GM18907 (cell line): ENCODE data around the gene PMVK.
"Not testable (repeated sequence)": the region's sequence is repeated elsewhere in the genome, so short reads cannot be mapped to it uniquely, and the experiment has no call there.

Experiments used
- ATAC-seq: cut with Tn5 transposase; IDR thresholded peaks from one replicate; pipeline ENCODE4 v1.9.1; 2021; ENCODE audit warnings: mild to moderate bottlenecking, moderate library complexity; ENCODE audit not compliant: unreplicated experiment

PMVK gene

DNA sequence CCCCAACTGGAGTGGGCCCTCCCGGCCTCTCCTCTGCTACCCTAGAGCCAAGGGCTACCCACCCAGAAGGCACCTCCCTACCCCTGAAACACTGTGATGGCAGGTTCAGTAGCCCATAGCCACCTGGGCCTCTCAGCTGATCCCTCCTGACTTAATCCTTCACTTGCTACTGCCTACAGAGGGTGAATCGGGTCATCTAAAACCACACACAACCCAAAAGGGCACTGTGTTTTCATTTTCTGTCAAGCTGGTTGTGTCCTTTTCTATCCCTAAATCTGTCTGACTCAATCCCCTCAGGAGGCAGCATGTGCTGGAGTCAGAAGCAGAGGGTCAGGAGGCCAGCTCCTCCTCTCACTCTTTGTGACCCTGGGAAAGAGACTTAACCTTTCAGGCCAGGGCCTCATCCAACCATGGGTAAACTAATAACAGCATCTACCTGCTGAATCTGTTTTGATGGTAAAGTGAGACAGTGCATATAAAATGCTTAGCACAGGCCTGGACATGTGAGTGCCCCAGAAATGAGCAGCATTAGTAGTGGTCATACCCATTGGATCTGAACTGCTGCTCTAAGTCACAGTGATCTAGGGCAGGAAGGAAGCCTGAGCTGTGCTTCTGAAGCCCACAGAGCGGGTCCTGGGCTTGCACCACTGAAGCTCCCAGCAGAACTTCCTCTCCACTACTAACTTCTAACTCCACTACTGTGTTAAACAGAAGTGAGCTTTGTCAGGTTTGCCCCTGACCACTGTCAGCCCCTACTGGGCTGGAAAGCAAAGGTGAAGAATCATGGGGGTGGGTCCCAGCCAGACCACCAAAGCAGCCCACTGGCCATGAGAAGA, 11.0 kb downstream of the PMVK start:
- ATAC-seq: no peak

DNA sequence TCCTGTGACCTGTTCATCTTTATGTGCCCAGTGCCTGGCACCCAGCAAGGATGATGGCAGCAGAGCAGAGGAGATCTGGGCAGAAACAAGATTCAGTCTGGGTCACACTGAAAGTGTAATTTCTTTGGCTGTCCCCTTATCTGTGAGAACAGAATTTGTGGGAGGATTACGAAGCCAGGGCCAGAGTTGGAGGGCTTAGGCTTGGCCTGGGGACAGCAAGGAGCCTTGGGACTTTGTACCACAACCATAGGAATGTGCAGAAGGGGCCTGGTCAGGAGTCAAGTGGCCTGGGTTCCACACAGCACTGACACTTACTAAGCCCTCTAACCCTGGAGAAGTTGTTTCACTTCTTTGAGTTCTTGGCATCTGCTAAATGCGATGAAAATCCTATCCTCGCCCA, 12.8 kb downstream of the PMVK start:
- no peak for ATAC-seq

DNA sequence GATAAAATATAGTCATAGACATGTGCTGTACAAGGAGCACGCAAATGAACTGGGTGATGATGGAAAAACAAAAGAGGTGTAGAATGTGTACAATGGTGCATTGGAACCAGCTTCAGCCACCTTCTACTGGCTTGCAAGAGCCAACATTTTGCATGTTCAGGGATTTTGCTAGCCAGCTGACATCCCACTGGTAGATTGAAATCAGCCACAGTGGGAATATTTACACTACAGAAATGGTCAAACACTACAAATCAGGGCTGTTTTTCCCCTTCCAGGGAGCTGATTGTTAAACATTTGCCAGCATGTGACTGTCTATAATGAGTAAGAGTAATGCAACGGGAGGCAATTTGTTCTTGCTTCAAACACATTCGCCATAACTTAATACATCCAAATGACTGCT, 23.2 kb downstream of the PMVK start:
- ATAC-seq: no peak

DNA sequence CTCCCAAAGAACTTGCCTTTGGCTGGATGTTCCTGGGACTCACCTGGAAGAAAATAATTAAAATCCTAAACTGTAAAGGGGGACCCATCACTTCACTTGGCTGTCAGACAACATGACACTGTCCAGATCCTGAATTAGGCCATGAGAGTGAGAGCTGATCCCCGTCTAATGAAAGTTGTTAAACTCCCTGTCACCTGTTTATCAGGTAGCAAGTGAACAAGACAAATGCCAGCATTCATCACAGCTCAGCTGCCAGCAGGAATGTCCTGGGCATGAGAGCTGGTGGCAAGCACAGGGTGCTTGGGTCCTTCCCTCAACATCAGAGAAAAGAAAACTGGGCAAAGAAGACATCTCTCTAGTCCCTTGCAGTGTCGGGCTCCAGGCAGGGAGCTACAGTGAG, 23.8 kb downstream of the PMVK start:
- ATAC-seq: no peak

DNA sequence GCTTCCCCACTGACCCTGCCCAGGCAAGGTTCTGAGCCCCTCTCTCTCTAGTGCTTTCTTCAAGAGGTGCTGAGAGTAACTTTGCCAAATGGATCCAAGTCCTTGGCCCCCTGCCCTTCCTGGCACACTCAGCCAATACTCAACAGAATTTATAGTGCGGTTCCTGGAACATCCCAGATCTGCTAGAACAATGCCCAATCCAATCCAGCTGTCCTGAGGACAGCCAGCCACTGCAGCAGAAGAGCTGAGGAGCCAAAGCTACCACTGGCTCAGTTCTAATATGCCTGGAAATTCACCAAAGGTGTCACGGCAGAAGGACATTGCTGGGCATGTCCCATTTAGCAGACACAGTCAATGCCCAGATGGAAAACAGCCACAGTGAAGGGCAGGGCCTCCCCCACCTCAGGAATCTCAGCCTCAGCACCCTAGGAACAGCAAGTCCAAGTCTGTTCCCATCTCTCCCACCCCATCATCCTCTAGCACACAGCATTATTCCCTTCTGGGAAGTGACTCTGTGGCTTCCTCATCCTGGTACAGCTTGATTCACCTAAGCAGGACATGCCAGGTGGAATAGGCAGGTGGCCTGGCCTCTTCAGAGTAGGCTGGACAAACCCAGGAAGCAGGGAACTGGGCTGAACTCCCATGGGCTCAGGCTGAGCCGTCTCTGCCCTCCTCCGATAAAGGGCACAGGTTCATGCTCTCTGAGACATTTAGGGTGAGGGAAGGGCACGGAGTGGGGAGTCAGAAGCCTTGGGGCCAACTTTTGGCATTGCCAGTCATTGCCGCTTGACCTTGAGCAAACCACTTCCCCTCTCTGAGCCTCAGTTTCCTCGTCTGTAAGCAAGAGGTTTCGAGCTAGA, 24.6 kb downstream of the PMVK start:
- no peak for ATAC-seq

DNA sequence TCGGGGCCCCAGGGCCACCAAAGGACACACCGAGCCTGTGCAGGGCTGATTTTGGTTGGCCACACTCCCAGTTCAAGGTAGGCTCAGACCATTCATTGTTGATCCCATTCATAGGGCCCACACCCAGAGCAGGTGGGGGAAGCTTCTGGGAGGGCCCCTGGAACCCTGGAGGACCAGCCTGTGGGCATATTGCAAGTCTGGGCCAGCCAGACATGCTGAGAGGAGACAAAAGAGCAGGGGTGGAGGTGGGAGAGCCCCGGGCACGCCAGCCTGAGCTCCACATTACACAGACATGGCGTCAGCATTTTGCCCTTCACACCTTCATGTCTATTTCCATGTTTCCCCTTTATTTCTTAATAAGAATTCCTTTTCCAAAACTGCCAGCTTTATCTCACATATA, 25.7 kb downstream of the PMVK start:
- ATAC-seq: no peak

DNA sequence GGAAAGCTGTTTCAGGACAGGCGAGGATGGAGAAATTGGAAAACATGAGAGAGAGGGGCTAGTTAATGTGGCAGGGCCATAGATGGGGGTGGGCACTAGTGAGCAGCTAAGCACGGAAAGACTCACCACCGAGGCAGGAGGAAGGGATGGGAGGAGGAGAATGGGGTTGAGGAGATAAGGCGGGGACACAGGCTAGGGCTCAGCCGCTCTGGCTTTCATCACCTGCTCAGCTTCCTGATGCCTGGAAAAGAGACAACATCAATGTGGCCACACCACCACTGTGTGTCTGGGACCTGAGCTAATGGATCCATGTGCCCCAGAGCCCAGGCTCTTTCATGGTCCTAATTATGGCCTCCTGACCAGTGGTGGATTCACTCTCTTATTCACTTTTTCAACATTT, 27.6 kb downstream of the PMVK start:
- no peak for ATAC-seq

DNA sequence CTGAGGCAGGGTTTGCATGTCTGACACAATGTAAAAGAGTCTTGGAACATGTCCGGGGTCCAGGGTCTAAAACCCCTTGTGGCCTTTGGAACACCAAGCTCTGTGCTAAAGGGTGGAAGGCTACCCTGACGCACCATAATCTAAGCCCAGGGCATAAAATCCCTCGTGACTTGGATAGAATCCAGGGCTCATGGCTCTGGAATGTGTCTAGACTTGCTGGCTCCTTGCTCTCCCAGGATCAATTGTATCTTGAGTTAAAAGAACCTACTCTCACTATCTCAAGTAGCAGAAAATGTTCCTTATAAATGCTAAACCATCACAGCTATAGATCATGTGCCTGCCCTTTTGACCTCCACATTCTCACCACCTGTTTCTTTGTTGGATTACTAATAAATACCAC, 28.4 kb downstream of the PMVK start:
- not testable (repeated sequence) for ATAC-seq

DNA sequence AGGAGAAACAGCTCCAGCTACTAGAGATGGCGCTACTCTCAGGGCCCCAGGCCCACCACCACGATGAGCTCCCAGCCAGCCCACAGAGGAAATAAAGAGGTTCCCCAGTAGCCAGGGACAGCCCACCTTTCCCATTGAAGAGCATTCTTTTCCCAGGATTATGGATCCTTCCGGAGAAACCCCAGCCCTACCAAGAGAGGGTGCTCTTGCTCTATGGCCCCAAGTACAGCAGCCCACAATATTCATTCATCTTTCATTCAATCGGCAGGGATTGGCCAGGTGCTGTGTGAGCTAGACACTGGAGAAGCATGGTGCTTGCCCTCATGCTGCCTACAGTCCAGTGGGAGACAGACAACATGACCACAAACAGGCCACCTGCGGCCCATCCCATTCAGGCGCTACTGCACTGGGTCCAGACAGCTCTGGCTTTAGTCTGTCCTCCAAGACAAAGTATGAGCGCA, 29.9 kb downstream of the PMVK start:
- no peak for ATAC-seq

DNA sequence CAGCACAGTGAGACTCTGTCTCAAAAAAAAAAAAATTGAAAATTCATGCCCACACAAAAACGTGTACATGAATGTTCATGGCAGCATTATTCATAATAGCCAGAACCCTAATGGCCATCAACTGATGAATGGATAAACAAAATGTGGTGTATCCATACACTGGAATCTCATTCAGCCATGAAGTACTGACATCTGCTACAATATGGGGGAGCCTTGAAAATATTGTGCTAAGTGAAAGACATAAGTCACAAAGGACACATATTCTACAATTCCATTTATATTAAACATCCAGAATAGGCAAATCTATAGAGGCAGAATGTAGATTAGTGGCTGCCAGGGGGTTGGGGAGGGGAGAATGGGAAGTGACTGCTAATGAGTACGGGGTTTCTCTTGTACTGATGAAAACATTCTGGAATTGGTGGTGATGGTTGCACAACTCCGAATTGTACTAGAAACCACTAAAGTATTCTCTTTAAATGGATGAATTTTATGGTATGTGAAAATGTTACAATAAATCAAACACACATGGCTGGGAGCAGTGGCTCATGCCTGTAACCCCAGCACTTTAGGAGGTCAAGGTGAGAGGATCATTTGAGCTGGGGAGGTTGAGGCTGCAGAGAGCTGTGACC, 33.5 kb downstream of the PMVK start:
- ATAC-seq: no peak

DNA sequence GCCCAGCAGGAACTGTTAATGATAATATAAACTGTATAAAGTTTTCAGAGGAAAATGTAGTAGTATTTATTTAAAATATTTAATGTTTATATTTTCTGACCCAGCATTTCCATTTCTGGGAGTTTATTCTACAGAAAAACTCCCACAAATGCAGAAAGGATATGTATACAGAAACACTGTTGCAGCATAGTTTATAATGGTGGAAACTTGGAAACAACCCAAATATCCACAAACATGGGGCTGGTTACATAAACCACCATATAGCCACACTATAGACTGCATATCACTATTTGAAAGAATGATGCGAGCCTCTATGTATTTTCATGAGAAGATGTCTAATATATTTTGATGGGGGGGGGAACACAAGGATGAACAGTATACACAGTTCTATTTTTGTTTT, 34.9 kb downstream of the PMVK start:
- no peak for ATAC-seq

DNA sequence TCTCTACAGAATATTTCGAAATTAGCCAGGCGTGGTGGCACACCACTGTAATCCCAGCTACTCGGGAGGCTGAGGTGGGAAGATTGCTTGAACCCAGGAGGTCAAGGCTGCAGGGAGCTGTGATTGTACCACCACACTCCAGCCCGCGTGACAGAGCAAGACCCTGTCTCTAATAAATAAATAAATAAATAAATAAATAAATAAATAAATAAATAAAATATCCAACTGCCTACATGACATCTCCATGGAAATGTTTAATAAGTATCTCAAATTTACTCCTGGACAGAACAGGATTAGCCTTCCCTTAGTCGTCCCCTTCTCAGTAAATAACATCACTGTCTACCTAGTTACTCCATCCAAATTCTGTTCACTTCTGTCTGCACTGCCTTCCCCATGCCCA, 37.5 kb downstream of the PMVK start:
- ATAC-seq: no peak

DNA sequence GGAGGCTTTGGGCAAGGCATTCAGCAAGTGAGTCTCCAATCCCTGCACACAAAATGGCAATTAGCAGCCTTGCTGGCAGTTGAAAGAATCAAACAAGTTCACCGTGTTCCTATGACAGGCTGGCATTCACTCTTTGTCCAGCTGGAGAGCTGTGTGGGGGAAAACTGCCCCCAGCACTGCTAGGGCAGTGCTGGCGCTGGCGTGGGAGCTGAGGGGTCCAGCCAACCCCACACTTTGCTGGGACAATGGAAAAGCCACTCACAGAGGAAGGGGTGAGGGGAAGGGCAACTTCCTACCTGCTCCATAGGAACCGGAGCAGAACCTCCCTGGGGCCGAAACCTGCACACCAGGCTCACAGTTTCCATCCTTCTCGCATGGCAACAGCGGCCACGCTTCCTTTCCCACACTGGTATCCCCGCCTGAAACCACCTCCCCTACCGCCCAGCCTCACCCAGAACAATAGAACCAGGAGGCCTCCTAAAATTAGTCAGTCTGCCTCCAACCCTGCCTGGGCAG, 39.7 kb downstream of the PMVK start:
- ATAC-seq: no peak

DNA sequence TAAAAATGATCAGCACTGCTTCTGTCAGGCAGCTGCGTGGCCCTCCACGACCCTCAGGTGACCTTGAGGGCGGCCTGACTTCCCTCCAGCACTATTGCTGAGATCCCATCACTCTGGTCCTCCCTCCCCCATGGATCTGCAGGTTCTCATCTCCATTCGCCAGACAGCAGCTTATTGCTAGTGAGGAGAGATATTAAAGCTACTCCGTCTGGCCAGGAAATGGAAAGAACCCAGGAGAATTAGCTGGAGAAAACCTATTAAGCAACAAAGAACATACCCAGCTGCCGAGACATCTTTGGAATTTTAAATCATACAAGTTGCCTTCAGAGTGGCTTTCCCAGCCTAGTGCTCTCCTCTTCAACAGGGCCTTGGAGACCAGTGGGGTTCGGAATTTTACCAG, 40.7 kb downstream of the PMVK start:
- ATAC-seq: no peak

DNA sequence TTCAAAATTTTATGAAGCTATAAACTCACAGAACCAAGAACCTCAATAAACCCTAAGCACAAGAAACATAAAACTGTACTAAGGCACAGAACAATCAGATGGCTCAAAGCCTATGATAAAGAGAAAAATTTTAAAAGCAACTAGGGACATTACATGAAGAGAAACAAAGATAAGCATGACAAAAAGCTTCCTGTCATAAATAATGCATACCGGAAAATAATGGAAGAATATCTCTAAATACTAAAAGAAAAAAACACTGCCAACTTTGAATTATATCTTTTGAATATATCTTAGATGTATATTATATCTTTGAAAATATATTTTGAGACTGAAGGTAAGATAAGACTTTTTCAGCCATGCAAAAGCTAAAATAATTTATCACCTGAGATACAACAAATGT, 45.1 kb downstream of the PMVK start:
- ATAC-seq: no peak

DNA sequence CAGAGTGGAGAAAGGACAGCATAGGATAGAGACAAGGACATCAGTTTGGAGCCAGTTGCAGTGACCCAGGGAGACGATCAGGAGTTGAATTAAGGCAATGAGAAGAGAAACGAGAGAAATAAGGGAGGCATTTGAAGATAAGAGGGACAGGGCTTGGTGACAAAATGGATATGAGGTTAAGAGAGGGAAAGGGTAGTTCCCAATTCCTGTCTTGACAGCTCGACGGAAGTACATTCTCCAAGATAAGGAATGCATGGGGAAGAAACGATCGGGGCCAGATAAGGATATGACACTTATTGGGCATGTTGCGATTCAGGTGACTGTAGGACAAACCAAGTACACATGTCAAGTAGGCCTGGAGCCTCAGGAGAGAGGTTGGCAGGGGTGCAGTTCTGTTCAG, 47.8 kb downstream of the PMVK start:
- no peak for ATAC-seq

DNA sequence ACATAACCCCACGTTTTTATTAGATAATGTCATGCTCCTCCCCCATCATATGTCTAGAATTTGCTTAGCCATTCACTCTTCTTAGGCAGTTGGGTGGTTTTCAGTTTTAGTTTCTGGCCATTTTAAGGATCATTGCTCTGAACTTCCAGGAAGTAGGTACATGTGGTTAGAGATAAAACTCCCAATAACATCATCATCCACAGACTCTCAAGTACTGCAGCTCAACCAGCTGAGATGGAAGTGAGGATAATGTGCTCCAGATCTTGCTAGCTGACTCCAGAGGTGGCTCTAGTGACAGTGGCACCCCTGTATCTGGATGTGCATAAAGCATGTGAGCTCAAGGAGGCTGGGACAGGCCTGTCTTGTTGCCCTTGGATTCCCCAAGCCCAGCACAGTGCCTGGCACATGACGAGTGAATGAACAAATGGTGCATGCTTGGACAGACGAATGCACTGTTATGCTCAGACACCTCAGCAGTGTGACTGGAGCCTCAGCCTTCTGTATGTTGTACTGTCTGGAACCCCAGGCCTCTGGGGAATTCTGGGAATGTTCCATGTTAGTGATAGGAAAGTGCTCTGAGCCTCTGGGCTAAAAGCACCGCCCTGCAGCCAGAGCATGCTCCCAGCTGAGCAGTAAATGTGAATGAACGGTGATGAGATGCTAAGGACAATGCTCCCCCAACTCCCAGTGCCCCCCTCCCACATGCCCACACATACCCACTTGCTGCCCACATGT, 50.1 kb downstream of the PMVK start:
- no peak for ATAC-seq

DNA sequence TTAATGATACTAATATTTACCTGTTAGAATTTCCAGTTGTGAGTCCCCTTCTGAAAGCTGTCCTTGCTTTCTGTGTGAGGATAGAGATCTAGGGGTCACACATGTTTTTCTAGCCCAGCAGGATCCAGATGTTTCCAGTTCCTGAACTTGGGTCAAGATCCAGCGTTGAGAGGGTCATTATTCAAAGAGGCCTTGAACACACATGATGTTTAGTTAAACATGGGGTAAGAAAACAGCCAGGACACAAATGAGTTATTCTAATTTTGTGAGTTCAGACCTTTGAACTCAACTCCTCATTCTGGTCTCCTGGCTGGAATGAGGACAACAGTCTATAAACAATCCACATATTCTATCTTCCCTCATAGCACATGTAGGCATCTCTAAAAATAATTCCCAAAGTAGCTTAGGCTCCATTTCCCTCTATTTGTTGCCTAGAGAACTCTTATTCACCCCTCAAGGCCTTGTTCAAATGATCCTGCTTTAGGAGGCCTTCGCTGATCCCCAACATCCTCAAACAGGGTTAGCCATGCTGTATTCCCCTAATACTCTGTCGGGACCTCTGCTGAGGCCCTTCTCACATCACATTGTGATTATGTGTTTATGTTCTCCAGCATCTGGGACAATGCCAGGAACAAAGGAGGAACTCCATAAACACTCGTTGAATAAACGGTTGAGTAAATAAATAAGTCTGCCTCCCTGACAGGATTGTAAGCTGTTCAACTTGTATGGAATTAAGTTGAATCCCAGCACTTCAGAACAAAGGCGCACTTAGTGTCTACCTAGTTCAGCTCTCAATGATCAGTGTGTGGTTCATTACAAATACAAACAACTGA, 51.4 kb downstream of the PMVK start:
- no peak for ATAC-seq

DNA sequence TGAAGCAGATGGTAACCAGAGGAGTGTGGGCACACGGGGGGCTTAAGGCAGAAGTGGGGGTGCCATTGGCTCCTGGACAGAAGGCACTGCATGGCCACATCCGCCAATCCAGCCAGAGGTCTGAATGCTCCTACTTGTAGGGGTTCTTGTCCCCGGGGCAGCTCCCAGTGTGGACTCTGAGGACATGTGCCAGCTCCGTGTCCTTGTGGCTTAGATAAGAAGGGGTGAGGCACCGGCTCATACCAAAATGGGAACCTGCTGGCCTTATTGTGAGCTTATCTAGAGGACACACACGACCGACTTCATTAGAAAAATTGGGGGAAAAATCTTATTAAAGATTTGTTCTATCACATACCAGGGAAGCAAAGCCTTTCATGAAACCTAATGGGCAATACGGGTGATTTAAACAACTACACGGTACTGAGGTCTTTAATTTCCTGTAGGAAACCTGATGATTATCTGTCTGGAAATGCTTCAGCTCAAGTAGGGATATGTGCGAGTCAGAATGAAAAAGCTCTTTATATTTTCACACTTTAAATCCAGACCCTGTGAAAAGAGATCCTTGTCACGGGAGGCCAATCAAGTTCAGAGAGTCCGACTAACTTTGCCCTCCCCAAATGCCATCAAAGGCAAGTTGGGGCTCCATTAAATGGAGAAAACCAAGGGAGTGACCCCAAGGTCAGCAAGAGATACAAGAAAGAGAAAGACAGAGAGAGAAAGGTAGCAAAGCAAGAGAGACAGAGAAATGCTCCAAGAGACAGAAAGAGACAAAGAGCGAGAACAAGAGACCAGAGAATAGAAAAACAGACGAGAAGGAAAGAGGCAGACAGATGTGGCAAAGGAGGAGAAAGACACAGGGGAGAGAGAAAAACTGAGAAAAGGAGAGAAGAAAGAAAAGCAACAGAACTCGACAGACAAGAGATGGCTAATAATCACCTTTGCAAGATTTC, 52.3 kb downstream of the PMVK start:
- ATAC-seq: no peak
